Upper lobe of right lung (tissue), 1 donor: ENCODE results near the gene TLE1. TPM values are rescaled to one million over a fixed set of nuclear protein-coding genes. Genes with fewer than 3 reads are reported as not detected.

ENCODE experiments used
- ATAC-seq: fragments of 200-7000 bp; cut with Tn5 transposase; one replicate; pipeline ENCODE4 v1.9.1; 2020; ENCODE audit warnings: mild to moderate bottlenecking, moderate library complexity
- DNase-seq: peaks from one replicate; pipeline ENCODE4 v3.0.0-alpha.2; 2020
- H3K27ac ChIP-seq: fragments of 200-600 bp; one replicate; pipeline ENCODE4 v1.8.0; 2022
- H3K27me3 ChIP-seq: fragments of 200-600 bp; one replicate; pipeline ENCODE4 v1.8.0; 2022; ENCODE audit warnings: mild to moderate bottlenecking
- H3K36me3 ChIP-seq: fragments of 200-600 bp; one replicate; pipeline ENCODE4 v1.8.0; 2022
- H3K4me1 ChIP-seq: fragments of 200-600 bp; one replicate; pipeline ENCODE4 v1.8.0; 2022
- H3K4me3 ChIP-seq: fragments of 200-600 bp; one replicate; pipeline ENCODE4 v1.8.0; 2022; ENCODE audit warnings: mild to moderate bottlenecking
- H3K9me3 ChIP-seq: fragments of 200-600 bp; one replicate; pipeline ENCODE4 v1.8.0; 2022
- CTCF ChIP-seq: fragments of 200-600 bp; IDR thresholded peaks from one replicate; pipeline ENCODE4 v1.8.0; 2022; ENCODE audit warnings: antibody characterized with exemption
- intact Hi-C: fragments of 100-400 bp; cut with DNase I; formaldehyde crosslinking; loops from one replicate; pipeline ENCODE4 v1.11.0; 2022
- total RNA-seq: library from RNA; stranded (reverse); fragmentation: NEBNext Ultra II Directional; extraction: Animal tissue kit (Norgen Biotek cat#: 25700); gene quantifications from one replicate; pipeline ENCODE4 v1.2.1, GENCODE V29; 2021
- donor health status: DM: no; HTN: yes; CAD: no; lungs with severe emphysema.

The TLE1 gene
- total RNA-seq, 1 donor from 2014 or later: 19.2 TPM

- intact Hi-C loops: no loop called here
- ATAC-seq: peak; percentile 95
- Histone ChIP-seq H3K4me3 (no peak overlapping the region), H3K9me3 (no peaks in the 10 kb centered on the region), H3K27ac (no peak overlapping the region), H3K27me3 (no peaks in the 10 kb centered on the region), H3K4me1 (peaks cover 9% of the 10 kb centered on the region), H3K36me3 (peaks cover 37% of the 10 kb centered on the region)
- DNase-seq: no peak
- TF ChIP-seq CTCF: no peak
Observed at GRCh38 chr9:81588148-81588871, 101.0 kb downstream of the TLE1 start.

- Histone ChIP-seq H3K4me3 (no peak overlapping the region), H3K27ac (no peak overlapping the region), H3K27me3 (no peaks in the 10 kb centered on the region), H3K36me3 (peaks cover 31% of the 10 kb centered on the region), H3K4me1 (peaks cover 4% of the 10 kb centered on the region), H3K9me3 (no peaks in the 10 kb centered on the region)
- ATAC-seq: no peak
- intact Hi-C loops: no loop called here
- no peak for DNase-seq
- no peak for TF ChIP-seq CTCF
Observed at GRCh38 chr9:81586786-81587185, 102.6 kb downstream of the TLE1 start.

DNA sequence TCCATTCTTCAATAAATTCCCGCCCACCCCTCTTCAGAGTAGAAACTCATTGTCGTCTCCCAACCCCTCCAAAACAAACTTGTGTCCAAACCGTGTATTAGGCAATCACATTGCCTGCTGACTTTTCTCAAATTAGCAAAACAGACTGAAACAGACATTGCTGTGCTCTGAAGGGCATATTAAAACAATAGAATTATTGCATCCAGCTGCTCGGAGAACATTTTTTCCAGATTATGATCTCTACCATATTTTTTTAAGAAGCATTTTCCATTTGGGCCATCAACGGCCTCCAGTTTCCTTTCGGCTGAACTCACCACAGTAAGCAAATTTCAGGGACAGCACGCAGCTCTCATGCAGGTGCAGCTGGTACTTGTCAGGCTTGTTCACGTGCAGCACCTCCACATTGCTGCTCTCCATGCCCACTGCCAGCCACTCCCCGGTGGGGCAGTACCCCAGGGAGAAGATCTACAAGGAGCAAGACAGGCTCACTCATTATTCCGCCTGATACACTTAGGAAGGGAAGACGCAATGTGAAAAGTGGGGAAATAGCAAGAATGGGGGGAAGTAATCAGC, 104.1 kb downstream of the TLE1 start:
- peaks cover 28% of the 10 kb centered on the region for H3K36me3 ChIP-seq
- ATAC-seq (no peak), DNase-seq (no peak)
- no peaks in the 10 kb centered on the region for H3K9me3 ChIP-seq
- H3K27ac ChIP-seq: no peak overlapping the region
- H3K4me1 ChIP-seq: peaks cover 4% of the 10 kb centered on the region
- TF ChIP-seq CTCF: no peak
- H3K27me3 ChIP-seq: no peaks in the 10 kb centered on the region
- intact Hi-C loops: no loop called here
- no peak overlapping the region for H3K4me3 ChIP-seq

GRCh38 chr9:81584099-81584498, 105.2 kb downstream of the TLE1 start:
- ATAC-seq: no peak
- intact Hi-C loops: no loop called here
- DNase-seq: no peak
- Histone ChIP-seq H3K4me1 (peaks cover 4% of the 10 kb centered on the region), H3K9me3 (no peaks in the 10 kb centered on the region), H3K27ac (no peak overlapping the region), H3K4me3 (no peak overlapping the region), H3K36me3 (peaks cover 16% of the 10 kb centered on the region), H3K27me3 (no peaks in the 10 kb centered on the region)
- no peak for TF ChIP-seq CTCF

DNA sequence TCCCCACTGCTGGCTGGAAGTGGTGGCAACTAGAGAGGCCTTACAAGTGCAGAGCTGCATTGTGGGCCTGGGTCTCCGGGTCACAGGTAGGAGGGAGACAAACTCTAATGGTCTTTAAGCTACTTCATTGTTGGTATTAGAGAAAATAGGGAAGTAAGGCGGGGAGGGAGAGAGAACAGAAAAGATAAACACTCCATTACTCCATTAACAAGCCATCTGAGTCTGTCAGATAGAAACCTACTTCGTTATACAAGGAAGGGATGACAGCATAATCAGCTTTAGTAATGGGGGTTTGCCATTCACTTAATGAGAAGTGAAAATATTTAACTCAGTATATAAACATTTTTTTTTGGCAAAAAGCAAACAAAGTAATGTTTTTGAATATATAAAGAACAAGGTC, 107.4 kb downstream of the TLE1 start:
- no peak for TF ChIP-seq CTCF
- no peaks in the 10 kb centered on the region for H3K27me3 ChIP-seq
- intact Hi-C loops: no loop called here
- no peak overlapping the region for H3K4me3 ChIP-seq
- H3K36me3 ChIP-seq: peaks cover 11% of the 10 kb centered on the region
- no peak overlapping the region for H3K27ac ChIP-seq
- ATAC-seq (no peak), DNase-seq (no peak)
- H3K9me3 ChIP-seq: no peaks in the 10 kb centered on the region
- H3K4me1 ChIP-seq: no peaks in the 10 kb centered on the region
